ENCODE data around the gene TMEM81.
A peak's percentile ranks its signal among the peaks of the same experiment; 100 is the strongest.

TMEM81 gene

DNA sequence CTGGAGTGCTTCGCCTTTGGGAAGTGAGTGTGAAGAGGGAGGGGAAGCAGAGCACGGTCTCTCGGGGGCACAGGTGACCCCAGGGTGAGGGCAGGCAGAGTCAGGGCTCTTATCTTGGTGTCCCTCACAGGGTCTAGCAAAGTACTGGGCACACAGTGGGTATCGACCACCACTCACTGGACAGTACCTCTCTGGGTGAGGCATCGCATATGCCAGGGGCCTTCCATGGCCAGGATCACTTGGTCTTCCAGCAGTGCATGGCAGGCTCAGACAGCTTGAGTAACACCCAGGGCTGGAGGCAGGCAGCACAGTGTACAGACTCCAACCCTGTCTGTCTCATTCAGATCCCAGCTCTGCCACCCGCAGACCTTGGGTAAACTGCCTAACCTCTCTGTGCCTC lies 24.6 kb downstream of the TMEM81 start:
- no peak for DNase-seq (ENCODE audit: low spot score)

DNA sequence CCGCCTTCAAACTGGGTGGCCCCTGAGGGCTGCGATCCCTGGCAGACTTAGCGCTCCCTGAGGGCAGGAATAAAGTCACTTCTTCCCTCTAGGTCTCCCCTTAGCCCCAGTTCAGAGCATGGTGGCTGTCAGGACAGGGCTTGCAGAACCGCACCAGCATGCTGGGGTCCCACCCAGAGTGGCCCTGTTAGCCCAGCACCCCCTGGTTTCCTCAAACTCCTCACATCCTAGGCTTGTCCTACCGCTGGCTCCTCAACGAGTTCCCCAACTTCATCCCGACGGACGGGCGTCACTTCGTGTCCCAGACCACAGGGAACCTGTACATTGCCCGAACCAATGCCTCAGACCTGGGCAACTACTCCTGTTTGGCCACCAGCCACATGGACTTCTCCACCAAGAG lies 25.4 kb downstream of the TMEM81 start:
- DNase-seq (ENCODE audit: low spot score) = no peak

DNA sequence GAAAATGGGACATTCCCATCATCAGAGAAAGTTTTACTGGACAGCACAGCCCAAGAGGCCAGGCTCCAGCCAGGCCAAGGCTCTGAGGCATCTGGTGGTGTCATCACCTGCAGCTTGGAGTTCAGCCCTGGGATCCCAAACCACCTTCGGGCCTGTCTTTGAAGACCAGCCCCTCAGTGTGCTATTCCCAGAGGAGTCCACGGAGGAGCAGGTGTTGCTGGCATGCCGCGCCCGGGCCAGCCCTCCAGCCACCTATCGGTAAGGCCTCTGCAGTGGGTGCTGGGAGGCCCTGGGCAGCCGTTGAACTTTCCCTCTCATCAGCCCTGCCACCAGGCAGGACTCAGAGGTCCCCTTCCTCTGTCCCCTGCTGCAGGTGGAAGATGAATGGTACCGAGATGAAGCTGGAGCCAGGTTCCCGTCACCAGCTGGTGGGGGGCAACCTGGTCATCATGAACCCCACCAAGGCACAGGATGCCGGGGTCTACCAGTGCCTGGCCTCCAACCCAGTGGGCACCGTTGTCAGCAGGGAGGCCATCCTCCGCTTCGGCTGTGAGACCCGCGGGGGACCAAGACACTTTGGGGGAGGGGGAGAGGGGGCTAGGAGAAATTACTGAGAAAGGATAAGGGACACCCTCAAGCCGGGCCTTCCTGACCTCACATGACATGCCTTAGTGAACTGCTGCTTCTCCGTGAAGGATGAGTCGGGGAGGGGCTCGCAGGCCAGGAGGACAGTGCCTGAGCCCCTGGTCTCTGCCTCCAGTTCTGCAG lies 26.3 kb downstream of the TMEM81 start:
- DNase-seq (ENCODE audit: low spot score) = no peak

DNA sequence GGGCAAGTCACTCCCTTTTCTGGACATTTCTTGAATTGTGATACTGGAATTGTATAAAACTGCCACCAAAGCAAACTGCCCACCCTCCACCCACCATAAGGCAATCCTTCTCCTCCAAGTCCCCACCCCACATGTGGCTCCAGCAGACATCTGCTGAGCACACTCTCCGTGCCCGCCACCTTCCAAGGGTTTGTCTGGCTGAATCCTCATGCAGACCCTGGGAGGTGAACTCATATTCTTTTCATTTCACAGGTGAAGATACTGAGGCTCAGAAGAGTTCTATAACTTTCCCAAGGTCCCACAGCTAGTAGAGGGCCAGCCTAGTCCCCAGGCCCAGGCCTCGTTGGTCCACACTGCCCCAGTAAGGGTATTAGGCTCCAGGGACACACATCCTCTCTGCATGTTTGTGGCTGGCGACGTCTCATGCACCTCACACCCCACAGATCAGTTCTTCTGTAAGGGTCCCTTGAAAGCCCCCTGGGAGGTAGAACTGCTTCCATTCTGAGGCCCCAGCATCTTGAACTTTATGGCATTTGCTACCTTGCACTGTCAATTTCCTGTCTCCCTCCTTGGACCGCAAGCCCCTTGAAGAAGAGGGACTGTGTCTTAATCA lies 27.2 kb downstream of the TMEM81 start:
- DNase-seq (ENCODE audit: low spot score) = no peak

DNA sequence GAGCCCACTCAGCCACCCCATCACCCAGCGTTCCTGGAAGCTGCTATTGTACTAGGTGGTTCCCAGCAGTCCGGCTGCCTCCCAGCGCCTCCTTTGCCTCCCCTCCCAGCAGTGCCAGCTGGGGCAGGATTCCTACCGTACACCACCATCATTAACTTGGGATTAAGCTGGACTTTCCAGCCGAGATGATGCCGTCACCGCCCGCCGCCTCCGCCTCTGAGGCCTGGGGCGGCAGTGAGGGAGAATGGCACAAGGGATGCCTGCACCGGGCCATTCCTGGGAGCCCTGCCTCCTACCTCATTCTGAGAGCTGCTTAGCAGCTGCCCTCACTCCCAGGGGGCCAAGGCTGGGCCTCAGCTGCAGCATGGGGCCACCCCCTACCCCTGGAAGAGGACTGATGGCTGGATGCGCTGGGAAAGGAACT lies 28.1 kb downstream of the TMEM81 start:
- no peak for DNase-seq (ENCODE audit: low spot score)

DNA sequence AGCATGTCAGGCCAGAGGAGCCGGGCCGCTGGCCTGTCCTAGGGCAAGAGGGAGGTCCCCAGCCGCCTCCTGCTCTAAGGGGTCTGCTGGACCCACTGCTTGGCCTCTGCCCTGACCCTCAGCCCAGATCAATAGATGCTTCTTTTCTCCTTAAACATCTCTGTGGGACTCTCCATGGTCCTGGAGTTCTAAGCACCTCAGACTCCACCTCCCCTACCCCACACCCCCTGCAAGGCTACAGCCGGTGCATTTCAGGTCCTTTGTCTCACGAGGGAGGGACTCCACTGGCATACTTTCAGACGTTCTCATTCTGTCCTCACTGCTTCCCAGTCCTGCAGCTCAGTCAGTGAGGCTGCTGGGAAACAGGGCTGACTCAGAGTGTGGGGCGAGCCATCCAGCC lies 30.2 kb downstream of the TMEM81 start:
- no peak for DNase-seq (ENCODE audit: low spot score)

DNA sequence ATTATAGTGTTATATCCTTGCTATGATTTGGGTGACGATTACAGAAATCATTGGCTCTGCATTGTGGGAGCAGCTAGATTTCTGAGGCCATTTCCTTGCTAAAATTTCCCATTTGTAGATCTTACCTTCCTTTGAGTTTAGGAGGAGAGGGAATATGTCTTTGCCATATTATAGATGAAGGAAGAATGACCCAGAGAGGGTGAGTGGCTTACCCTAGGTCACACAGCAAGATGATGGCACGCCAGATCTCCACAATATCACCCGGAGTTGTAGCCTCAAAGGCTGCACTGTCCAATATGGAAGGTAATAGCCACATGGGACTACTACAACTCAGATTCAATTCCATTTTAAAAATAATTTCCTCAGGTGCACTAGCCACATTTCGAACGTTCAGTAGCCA lies 31.0 kb downstream of the TMEM81 start:
- no peak for DNase-seq (ENCODE audit: low spot score)

DNA sequence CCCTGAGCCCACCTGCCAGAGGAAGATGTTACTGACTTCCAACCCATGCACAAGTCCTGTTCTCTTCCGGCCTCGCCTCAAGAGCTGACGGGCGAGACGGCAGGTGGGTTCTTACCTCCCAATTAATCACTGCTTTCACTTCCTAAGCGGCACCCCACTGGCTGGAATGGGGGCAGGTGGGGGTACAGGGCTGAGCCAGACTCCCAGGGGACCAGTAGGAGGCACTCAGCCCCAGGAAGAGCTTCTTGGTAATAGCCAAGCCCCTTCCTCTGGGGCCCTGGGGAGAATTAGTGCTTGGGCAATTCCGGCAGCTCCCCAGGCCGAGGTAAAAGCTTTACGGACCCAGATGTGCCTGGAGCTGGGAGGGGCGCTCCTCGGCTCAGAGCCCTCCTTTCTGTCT lies 31.6 kb downstream of the TMEM81 start:
- no peak for DNase-seq (ENCODE audit: low spot score)

DNA sequence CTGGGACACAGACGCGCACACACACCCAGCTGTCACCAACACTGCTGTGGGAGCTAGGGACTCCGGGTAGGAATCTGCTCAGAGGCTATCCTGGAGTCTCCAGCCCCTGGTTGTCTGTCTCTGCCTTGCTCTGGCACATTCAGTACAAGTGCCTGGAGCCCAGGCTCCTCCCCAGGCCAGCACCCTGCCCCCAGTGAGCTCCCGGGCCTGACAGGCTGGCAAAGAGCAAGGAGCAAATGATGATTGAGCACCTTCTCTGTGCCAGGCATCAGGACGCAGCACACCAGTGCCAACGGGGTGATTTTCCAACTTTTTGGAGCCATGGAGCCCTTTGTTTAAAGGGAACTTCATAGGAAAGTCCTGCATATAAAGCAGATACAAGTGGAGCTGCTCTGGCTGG lies 34.8 kb downstream of the TMEM81 start:
- DNase-seq (ENCODE audit: low spot score) = no peak

DNA sequence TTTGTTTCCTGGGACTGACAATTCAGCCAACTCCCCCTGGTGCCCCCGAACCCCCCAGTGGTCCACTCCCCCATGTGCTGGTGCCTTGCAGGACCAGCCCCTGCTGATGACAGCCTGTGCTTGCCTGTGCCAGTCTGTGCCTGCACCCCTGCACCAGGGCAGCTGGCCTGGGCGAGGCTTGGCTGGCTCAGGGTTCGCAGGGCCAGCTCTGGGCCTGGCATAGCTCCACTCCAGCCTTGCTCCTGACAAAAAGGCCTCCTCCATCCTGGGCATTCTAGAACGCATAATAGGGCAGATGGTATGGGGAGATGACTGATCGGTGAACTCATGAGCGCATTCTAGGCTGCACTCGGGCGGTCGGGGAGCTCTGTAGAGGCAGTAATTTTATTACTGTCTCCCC lies 35.9 kb downstream of the TMEM81 start:
- DNase-seq (ENCODE audit: low spot score) = no peak

DNA sequence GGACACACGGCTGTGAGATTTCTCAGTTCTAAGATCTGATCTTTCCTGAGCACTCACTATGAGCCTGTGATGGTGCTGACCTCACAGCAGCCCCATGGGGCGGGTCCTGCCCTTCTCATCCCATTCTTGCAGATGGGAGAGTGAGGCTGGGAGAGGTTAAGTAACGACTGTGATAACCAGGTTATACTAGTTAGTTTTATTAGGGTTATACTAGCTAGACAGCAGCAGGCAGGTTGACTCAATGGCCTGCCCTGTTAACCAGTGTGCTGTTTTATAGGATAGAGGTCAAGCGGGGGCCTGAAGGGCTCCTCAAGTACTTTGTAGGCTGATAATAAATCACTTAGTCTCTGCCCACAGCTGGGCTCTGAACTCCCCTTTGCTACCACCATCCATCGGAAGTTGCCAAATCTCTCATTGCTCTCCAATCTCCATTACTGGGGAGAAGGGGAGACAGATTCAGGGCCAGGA lies 36.5 kb downstream of the TMEM81 start:
- DNase-seq (ENCODE audit: low spot score) = no peak

DNA sequence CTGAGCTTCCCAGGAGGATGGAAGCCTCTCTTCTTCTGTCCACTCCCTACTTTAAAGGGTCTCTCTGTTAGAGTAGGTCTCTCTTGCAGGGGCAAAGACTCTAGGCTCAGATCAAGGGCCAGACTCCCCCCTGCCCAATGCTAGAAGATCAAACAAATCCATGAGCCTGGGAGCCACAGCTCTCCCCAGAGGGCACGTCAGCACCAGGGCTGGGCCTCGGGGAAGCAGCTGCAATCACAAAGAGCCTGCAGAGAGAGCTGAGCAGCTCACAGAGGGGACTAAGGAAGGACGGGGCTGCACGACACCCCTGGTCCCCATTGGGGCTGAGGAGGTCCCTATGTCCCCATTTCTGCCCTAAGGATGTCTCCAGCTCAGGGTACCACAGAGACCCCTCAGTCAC lies 37.4 kb downstream of the TMEM81 start:
- no peak for DNase-seq (ENCODE audit: low spot score)

DNA sequence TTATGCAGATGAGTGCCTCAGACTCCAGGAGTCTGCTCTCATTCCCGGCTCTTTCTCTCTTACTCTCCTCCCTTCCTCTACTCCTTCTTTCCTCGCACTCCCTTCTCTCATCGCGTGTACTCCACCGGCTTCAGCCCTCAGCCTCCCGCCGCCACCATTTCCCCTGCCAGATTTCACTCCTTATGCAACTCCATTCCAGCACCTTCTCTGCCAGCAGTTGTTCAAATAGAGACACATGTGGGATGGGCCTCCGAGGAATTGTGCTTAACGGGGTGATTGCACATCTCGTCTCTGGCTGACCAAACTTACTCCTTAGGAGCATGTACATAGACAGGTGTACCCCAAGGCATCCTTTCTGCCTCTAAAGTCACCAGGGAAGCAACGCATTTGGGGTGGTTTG lies 39.1 kb downstream of the TMEM81 start:
- no peak for DNase-seq (ENCODE audit: low spot score)

DNA sequence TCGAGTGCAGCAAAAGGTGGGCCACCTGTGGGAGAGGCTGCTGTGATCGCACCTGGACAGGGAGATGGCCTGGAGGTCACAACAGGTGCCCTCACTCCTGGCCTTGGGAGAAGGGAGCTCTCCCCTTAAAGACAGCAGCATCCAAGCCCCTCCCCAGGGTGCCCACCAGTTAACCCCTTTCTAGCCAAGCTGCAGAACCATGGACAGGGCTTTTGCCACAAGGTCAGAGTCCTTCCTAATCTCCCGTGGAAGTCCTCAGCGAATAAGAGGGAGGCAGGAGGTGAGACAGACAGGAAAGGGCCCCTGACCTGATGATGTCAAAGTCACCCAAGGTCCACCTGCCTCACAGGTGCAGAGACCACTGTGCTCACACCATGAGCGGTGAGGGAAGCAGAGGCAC lies 39.5 kb downstream of the TMEM81 start:
- DNase-seq (ENCODE audit: low spot score) = no peak

DNA sequence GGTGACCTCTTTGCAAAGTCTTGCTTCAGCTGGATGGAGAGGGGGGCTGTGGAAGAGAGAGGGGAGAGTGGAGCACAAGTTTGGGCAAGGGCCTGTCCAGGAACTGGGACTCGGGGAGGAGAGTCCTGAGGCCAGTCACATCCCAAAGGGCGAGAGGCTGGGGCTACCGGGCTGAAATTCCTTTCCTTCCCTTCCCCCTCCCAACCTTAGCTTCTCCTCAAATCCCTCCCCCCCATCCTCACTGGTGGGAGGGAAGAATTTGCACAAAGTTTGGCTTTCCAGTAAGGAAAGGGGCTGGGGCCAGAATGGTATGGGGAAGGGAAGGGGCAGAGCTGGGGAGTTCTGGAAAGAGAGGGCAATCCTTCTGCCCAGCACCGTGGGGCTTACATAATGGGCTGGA lies 40.4 kb downstream of the TMEM81 start:
- DNase-seq (ENCODE audit: low spot score) = no peak

DNA sequence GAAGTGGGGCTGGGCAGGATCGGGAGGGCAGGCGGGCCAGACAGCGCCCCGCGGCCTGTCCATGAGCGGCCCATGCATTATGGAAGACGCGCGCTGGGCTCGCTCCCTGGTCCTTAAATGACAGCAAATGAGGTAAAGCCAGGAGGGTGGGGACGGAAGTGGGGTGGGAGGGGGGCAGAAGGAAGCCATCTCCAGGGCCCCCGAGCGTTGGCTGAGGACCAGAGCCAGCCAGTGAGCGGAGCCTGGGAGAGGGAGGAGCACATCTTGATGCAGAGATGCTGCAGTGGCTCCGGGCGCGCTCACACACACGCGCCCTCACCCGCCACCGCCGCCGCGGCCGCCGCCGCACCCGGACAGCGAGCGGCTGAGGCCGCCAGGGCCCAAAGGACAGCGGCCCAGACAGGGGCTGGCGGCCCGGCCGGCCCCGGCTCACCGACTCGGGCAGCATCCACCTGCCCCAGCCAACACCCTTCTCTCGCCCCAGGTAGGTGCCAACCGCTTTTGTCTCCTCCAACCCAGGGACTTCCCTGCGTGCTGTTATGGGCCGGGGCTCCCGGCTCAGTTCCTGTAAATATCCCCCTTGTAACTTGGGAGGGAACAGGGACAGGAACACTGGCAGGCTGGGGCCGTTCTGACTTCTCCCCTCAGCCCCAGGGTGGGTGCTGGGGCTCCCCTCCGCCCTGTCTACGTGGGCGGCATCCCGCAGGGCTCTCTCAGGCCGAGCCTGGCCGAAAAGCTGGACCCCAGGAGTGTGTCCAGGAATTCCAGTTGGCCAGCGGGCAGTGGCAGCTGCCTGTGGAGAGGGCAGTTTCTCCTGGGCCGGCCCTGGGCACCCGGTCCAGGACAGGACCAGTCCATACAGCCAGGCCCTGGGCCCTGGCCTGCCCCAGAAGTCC lies 41.1 kb downstream of the TMEM81 start, which contains the start of gene CNTN2:
Gene CNTN2, plus strand, starts transcription at position 302 of the 896 bp plus-strand sequence. CDS start 9,974 bp downstream, outside the sequence.
- peak; percentile 45 for DNase-seq (ENCODE audit: low spot score)

DNA sequence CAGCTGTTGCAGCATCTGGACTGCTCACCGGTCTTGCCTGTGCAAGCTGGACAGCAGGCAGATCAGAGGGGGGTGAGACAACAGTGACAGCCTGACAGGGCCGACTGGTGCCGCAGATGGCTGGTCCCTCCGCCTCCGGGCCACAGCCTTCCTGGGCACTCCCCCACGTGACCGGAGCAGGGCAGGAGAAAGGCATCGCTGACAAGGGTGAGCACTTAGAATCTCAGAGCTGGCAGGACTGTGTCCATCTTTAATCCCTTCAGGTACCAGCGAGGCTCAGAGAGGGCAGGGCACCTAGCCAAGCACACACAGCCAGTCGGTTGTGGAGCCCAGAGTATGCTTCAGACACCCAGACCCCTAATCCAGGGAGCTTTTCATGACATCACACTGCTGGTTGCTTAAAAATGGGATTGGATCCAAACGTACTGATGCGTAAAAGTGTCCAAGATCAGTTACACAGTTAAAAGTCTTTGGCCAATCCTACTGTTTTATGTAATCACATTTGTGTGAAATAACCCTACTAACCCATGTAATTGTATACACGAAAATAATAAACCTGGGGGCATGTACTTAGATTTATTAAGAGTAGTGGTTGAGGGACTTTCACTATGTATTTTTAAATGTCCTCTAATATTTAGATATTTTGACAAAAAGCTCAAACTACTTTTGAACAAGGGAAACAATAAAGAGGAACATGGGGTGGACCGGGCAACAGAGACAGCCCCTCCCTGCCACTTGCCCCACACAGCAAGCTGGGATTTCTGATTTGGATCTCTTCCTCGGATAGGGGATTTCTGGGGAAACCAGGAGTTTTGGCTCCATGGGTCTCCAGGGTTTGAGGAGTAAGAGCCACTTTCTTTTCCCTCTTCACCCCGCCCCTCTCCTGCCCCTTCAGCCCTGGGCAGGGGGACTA lies 42.0 kb downstream of the TMEM81 start:
- no peak for DNase-seq (ENCODE audit: low spot score)

DNA sequence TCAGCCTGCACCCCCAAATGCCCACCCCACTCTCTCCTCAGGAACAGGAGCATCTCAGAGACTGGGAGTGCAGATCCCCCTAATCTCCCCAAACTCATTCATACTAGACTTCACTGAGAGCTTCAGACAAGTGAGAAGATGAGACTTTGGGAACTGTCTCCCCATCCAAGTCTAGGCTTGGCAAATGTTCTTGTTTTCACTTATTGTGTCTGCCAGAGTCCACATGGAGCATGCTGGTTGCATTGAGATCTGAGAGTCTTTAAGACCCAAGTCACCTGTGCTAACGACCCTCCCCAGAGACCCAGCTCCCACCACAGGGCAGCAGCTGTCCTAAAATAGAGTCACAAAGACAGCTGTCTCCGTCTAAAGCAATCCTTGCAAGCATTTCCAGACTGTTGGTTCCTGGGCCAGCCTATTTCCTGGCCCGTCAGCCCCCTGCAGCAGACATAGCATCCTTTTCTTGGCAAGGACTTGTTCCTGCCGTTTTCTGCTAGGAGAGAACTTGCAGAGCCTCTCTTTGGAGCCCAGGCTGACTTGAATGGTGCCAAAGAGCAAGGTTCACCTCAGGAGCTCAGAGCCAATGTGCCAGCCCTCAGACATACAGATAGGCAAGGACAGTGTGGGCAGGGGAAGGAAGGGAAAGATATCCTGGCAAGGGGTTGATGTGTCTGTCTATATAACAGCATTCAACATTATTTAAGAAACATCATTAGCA lies 43.1 kb downstream of the TMEM81 start:
- DNase-seq (ENCODE audit: low spot score) = no peak

DNA sequence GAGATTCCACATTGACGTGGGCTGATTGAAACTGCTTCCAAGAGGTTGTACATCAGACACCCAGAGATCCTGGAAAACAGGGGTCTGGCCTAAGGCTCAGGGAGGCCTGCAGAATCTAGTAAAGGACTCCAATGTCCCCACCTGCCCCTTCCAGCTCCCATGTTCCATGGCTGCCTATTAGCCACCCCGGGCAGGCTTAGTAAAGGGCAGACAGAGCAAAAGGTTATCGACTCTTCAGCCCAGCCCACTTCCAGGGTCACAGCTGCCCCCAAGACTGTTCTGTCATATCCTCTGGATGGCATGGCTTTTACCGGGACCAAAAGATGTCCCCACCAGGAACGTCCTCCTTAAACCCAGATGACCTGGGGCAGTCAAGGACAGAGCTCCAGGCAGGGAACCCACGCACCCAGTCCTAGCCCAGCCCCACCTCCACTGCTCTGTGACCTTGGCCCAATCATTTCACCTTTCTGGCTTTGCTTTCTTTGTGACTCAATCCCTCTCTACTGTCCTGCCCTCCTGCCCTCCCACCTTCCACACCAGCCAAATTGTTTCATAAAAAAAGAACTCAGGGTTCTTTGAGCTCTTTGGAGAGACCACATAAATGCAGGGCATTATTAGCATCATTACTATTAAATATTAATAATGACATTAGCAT lies 46.0 kb downstream of the TMEM81 start:
- no peak for DNase-seq (ENCODE audit: low spot score)

DNA sequence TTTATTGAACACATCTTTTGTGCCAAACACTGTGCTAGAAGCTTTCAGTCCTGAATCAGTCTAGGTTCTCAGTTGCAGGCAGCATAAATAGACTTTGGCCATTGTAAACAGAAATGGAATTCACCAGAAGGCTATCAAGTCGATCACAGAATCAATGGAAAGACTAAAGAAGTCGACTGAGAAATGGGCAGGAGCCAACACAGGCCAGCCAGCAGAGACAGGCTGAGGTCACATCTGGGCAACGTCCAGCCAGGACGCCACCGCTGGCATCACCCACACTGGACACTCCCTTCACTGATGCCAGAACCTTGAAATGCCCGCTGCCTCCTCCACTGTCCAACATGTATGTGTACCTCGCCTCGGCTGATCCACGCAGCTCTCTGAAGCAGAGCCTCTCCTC lies 46.7 kb downstream of the TMEM81 start:
- no peak for DNase-seq (ENCODE audit: low spot score)
